Natural killer cell (primary cell): ENCODE results near the gene NEO1. TPM values are rescaled to one million over a fixed set of nuclear protein-coding genes. Genes with fewer than 3 reads are reported as not detected.

Experiments
- ATAC-seq, 3 donors: fragments of 150-1000 bp in 2 of 3; fragments of 200-7000 bp in 1 of 3; cut with Tn5 transposase; 1 replicate in 1 of 3; 2 replicates in 2 of 3; pipeline ENCODE4 v1.10.0; 2021; ENCODE audit warnings: mild to moderate bottlenecking in 2 of 3, moderate library complexity in 2 of 3
- DNase-seq, 2 donors: peaks; one replicate each; pipeline versions ENCODE4 v3.0.0 to v3.0.0-alpha.2; 2013 to 2021; ENCODE audit warnings: mixed read lengths in 1 of 2
- H3K27ac ChIP-seq: one replicate; pipeline ENCODE4 v1.5.1; 2013; ENCODE audit warnings: mild to moderate bottlenecking, low read length
- H3K27me3 ChIP-seq: one replicate; pipeline ENCODE4 v1.6.1; 2013; ENCODE audit warnings: low read length; ENCODE audit not compliant: control insufficient read depth, insufficient read depth
- H3K36me3 ChIP-seq: one replicate; pipeline ENCODE4 v1.6.1; 2013; ENCODE audit warnings: low read length; ENCODE audit not compliant: control insufficient read depth, insufficient read depth
- H3K4me1 ChIP-seq: one replicate; pipeline ENCODE4 v1.6.1; 2013; ENCODE audit warnings: low read length; ENCODE audit not compliant: control insufficient read depth, insufficient read depth
- H3K4me3 ChIP-seq: one replicate; pipeline ENCODE4 v1.5.1; 2013; ENCODE audit warnings: low read length
- H3K9me3 ChIP-seq: one replicate; pipeline ENCODE4 v1.6.1; 2013; ENCODE audit warnings: low read length; ENCODE audit not compliant: control insufficient read depth, insufficient read depth
- H3K27ac Mint-ChIP-seq, 2 donors: one replicate each; pipeline ENCODE4 v1.8.0; 2022; ENCODE audit warnings: mild to moderate bottlenecking in 2 of 2, mixed read lengths in 2 of 2, moderate library complexity in 1 of 2
- H3K27me3 Mint-ChIP-seq, 2 donors: one replicate each; pipeline ENCODE4 v1.8.0; 2022; ENCODE audit warnings: low read depth in 2 of 2, mixed read lengths in 2 of 2
- H3K36me3 Mint-ChIP-seq: one replicate; pipeline ENCODE4 v1.8.0; 2022; ENCODE audit warnings: mixed read lengths
- H3K4me1 Mint-ChIP-seq, 2 donors: one replicate each; pipeline ENCODE4 v1.8.0; 2022; ENCODE audit warnings: mixed read lengths in 2 of 2
- H3K4me3 Mint-ChIP-seq: one replicate; pipeline ENCODE4 v1.8.0; 2022; ENCODE audit warnings: mild to moderate bottlenecking, moderate library complexity, mixed read lengths
- H3K9me3 Mint-ChIP-seq, 2 donors: one replicate each; pipeline ENCODE4 v1.8.0; 2022; ENCODE audit warnings: mixed read lengths in 2 of 2
- whole genome bisulfite sequencing: methylation state at CpG from one replicate; pipeline ENCODE4 v1.1.7; 2013; ENCODE audit warnings: missing lambda C conversion rate; ENCODE audit not compliant: insufficient coverage; 5-methylcytosine and 5-hydroxymethylcytosine counted together
- intact Hi-C: fragments of 100-400 bp; cut with micrococcal nuclease; formaldehyde crosslinking; loops from one replicate; pipeline ENCODE4 v1.14.2; 2022
- total RNA-seq, 4 donors: library from RNA; stranded (reverse); fragments of 120-200 nt in 1 of 4; gene quantifications; one replicate each; pipeline versions ENCODE4 v1.2.3 to v1.2.4, GENCODE V29; 2013 to 2022
- TF ChIP-seq, protein P1 (sequence below): fragments of 200-600 bp; IDR thresholded peaks from one replicate; pipeline ENCODE4 v1.8.0; 2022; ENCODE audit warnings: antibody characterized with exemption

NEO1 gene
- total RNA-seq, 3 donors from 2014 or later (not counting 1 experiment from before 2014, with no cell fraction given): 16.3 to 19.0 (median 17.4) TPM

DNA sequence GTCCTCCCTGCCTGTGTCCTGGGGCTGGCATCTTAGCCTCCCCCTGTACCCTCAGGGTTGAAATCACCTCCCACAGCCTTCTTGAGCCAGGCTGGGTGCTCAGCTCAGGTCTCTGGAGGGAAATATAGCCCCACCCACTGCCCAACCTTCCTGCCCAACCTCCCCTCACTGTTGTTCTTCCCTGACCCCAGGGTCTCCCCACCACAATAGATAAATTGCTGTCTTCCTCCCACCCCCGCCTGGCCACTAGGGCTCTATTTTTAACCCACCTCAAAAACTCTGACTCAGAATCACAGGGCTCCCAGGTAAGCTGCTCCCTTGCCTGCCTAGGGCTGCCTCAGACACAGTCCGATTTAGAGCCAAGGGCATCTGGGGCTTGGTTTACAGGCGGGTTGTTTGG is 301.5 kb downstream of the NEO1 start:
- Histone ChIP-seq H3K9me3 (no peaks in the 10 kb centered on the region), H3K4me1 (no peaks in the 10 kb centered on the region), H3K27me3 (no peaks in the 10 kb centered on the region), H3K4me3 (no peak overlapping the region), H3K27ac (no peak overlapping the region), H3K36me3 (no peaks in the 10 kb centered on the region)
- TF ChIP-seq, protein P1, sequence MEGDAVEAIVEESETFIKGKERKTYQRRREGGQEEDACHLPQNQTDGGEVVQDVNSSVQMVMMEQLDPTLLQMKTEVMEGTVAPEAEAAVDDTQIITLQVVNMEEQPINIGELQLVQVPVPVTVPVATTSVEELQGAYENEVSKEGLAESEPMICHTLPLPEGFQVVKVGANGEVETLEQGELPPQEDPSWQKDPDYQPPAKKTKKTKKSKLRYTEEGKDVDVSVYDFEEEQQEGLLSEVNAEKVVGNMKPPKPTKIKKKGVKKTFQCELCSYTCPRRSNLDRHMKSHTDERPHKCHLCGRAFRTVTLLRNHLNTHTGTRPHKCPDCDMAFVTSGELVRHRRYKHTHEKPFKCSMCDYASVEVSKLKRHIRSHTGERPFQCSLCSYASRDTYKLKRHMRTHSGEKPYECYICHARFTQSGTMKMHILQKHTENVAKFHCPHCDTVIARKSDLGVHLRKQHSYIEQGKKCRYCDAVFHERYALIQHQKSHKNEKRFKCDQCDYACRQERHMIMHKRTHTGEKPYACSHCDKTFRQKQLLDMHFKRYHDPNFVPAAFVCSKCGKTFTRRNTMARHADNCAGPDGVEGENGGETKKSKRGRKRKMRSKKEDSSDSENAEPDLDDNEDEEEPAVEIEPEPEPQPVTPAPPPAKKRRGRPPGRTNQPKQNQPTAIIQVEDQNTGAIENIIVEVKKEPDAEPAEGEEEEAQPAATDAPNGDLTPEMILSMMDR: no peak
- intact Hi-C loops: no loop called here
- ATAC-seq (no peak), DNase-seq (no peak)
- no peaks in the 10 kb centered on the region for H3K9me3 Mint-ChIP-seq
- WGBS: 55% methylated on average over 2 of the region's 3 CpGs
- H3K27ac Mint-ChIP-seq: no peak overlapping the region
- H3K27me3 Mint-ChIP-seq: peaks cover 3 to 8% of the 10 kb centered on the region in 2 donors
- H3K36me3 Mint-ChIP-seq: no peaks in the 10 kb centered on the region
- no peak overlapping the region for H3K4me3 Mint-ChIP-seq
- no peaks in the 10 kb centered on the region for H3K4me1 Mint-ChIP-seq

DNA sequence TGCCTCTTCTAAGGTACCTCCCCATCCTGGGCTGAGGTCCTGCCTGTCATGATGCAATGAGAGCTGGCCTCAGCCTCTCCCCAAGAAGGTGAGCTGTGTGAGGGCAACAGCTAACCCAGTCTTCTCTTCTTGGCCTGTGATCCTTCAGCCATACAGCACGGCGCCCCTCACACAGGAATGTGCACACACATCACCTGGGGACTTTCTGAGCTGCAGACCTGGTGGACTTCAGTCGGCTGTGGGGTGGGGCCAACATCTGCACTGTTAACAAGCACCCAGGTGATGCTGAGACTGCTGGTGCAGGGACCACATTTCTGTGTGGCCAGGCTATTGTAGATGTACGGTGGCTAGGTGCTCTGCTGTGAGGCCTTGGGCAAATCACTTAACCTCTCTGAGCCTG is 302.0 kb downstream of the NEO1 start:
- no peak overlapping the region for H3K4me3 Mint-ChIP-seq
- no peaks in the 10 kb centered on the region for H3K4me1 Mint-ChIP-seq
- no peak for DNase-seq
- Histone ChIP-seq H3K9me3 (no peaks in the 10 kb centered on the region), H3K36me3 (no peaks in the 10 kb centered on the region), H3K4me1 (no peaks in the 10 kb centered on the region), H3K27me3 (no peaks in the 10 kb centered on the region), H3K4me3 (no peak overlapping the region), H3K27ac (no peak overlapping the region)
- ATAC-seq: no peak
- H3K36me3 Mint-ChIP-seq: no peaks in the 10 kb centered on the region
- TF ChIP-seq, protein P1: no peak
- peaks cover 3 to 8% of the 10 kb centered on the region in 2 donors for H3K27me3 Mint-ChIP-seq
- H3K9me3 Mint-ChIP-seq: no peaks in the 10 kb centered on the region
- H3K27ac Mint-ChIP-seq: no peak overlapping the region
- intact Hi-C loops: no loop called here
- WGBS: 96% methylated on average over 4 of the region's 4 CpGs
